T-helper 2 cell (primary cell): ENCODE results near the gene CCDC88A.
"Not testable (repeated sequence)": the region's sequence is repeated elsewhere in the genome, so short reads cannot be mapped to it uniquely, and the experiment has no call there.

Experiments used
- DNase-seq, 5 experiments: peaks; one replicate each; pipeline versions ENCODE4 v3.0.0 to v3.0.0-alpha.2; 2012 to 2022

CCDC88A gene

GRCh38 chr2:55370208-55370607 is 49.4 kb downstream of the CCDC88A start:
- DNase-seq = no peak

- no peak for DNase-seq
These were observed 54.4 kb downstream of the CCDC88A start for GRCh38 chr2:55365303-55365702.

- DNase-seq = no peak
These were observed 55.2 kb downstream of the CCDC88A start for GRCh38 chr2:55364189-55365055.

GRCh38 chr2:55363636-55364035 is 56.0 kb downstream of the CCDC88A start:
- DNase-seq = no peak

GRCh38 chr2:55361465-55362189 is 58.0 kb downstream of the CCDC88A start:
- DNase-seq = no peak

- DNase-seq = no peak
These were observed 61.2 kb downstream of the CCDC88A start for GRCh38 chr2:55358451-55358850.

- no peak for DNase-seq
These were observed 61.7 kb downstream of the CCDC88A start for GRCh38 chr2:55357927-55358326.

GRCh38 chr2:55357164-55357563 is 62.5 kb downstream of the CCDC88A start:
- no peak for DNase-seq

GRCh38 chr2:55356136-55356535 is 63.5 kb downstream of the CCDC88A start:
- not testable (repeated sequence) for DNase-seq

GRCh38 chr2:55355451-55355850 is 64.2 kb downstream of the CCDC88A start:
- DNase-seq = no peak

GRCh38 chr2:55351672-55352071 is 68.0 kb downstream of the CCDC88A start:
- no peak for DNase-seq

- no peak for DNase-seq
These were observed 74.6 kb downstream of the CCDC88A start for GRCh38 chr2:55345064-55345463.

- no peak for DNase-seq
These were observed 81.4 kb downstream of the CCDC88A start for GRCh38 chr2:55338268-55338667.

GRCh38 chr2:55334728-55335127 is 84.9 kb downstream of the CCDC88A start:
- DNase-seq = no peak

- DNase-seq = no peak
These were observed 88.9 kb downstream of the CCDC88A start for GRCh38 chr2:55330541-55331297.

GRCh38 chr2:55327470-55328230 is 92.0 kb downstream of the CCDC88A start:
- no peak for DNase-seq

GRCh38 chr2:55314985-55315384 is 104.7 kb downstream of the CCDC88A start:
- no peak for DNase-seq

GRCh38 chr2:55311444-55311870 is 108.2 kb downstream of the CCDC88A start:
- peak in 1 of 5 experiments; percentile 78 for DNase-seq

GRCh38 chr2:55309446-55309845 is 110.2 kb downstream of the CCDC88A start:
- DNase-seq = no peak

GRCh38 chr2:55302241-55302640 is 117.4 kb downstream of the CCDC88A start:
- peak in 1 of 5 experiments; percentile 65 for DNase-seq

- no peak for DNase-seq
These were observed 118.4 kb downstream of the CCDC88A start for GRCh38 chr2:55301277-55301676.

- DNase-seq = no peak
These were observed 123.3 kb downstream of the CCDC88A start for GRCh38 chr2:55296393-55296792.
